Activated effector memory CD4-positive, alpha-beta T cell treated with Interleukin-2 at 50 U/mL for 16 hours (primary cell): ENCODE results near the gene TJP2.

Experiments used
- DNase-seq: peaks from one replicate; pipeline ENCODE4 v3.0.0-alpha.2; 2020

Gene TJP2

GRCh38 chr9:69237702-69238295 is 63.7 kb downstream of the TJP2 start:
- no peak for DNase-seq

DNA sequence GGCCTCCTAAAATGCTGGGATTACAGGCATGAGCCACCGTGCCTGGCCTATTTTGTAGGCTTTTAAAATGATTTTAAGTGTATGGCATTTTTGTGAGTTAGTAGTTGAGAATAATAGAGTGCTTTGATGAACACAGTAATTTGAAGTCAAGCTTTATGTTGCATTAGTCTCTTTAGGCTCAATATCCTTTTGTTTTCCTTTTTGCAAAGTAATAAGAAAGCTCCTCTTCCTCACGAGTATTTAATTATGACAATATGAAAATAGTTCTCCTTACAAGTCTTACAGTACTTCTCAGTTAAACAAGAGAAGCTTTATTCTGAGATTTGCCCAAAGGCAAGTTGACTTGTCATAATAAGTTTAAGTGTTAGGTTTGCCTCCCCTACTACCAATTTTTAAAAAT is 69.0 kb downstream of the TJP2 start:
- no peak for DNase-seq

DNA sequence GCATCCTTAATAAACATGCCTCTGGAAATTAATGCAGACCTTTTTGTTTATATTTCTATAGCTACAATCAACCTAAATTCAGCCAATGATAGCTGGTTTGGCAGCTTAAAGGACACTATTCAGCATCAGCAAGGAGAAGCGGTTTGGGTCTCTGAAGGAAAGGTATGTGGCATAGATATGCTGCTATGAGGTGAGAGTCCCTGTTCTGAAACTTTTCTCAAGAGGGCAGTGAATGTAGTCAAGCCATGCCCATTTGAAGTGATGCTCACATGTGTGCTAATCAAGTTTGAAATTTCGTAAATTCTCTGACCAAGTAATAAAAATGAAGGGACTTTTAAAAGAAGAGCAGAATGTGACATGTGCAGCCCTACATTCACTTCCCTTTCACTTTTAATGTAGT is 72.6 kb downstream of the TJP2 start:
- DNase-seq = no peak

DNA sequence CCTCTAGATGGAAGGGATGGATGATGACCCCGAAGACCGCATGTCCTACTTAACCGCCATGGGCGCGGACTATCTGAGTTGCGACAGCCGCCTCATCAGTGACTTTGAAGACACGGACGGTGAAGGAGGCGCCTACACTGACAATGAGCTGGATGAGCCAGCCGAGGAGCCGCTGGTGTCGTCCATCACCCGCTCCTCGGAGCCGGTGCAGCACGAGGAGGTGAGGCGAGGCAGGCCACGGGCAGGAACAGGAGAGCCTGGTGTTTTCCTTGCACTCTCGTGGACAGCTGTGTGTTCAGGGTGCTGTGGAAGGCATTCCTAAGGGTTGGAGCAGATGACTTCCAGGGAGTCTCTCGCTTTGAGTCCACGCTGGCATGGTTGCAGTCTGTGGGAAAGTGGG is 73.9 kb downstream of the TJP2 start:
- no peak for DNase-seq

DNA sequence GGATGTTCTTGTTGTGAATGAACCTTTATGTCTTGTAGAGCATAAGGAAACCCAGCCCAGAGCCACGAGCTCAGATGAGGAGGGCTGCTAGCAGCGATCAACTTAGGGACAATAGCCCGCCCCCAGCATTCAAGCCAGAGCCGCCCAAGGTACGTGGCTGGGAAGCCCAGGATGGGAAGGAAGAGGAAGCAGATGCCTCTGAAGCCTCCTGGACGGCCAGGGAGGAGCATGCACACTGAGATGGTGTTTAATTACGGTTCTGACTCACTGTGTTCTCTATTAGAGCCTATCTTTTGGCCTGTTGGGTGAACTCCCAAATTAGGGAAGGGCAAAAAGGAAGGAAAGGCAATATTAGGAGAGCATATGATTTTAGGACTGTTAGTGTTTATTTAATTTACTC is 75.3 kb downstream of the TJP2 start:
- DNase-seq = no peak

- no peak for DNase-seq
These were observed 76.6 kb downstream of the TJP2 start for GRCh38 chr9:69250681-69251080.

DNA sequence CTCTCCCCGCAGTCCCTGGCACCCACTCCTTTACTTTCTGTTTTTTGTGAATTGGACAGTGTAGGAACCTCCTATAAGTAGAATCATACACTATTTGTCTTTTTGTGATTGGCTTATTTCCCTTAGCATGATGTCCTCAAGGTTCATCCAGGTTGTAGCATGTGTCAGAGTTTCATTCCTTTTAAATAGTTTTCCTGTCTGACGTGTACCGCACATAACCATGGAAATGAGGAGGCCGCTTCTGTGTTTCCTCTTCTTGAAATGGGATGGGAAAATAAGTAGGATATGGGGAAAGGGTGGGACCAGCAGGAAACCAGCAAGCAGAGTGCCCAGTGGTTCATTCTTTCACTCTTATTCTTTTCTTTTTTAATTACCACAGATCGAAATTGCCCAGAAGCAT is 78.4 kb downstream of the TJP2 start:
- DNase-seq = no peak

DNA sequence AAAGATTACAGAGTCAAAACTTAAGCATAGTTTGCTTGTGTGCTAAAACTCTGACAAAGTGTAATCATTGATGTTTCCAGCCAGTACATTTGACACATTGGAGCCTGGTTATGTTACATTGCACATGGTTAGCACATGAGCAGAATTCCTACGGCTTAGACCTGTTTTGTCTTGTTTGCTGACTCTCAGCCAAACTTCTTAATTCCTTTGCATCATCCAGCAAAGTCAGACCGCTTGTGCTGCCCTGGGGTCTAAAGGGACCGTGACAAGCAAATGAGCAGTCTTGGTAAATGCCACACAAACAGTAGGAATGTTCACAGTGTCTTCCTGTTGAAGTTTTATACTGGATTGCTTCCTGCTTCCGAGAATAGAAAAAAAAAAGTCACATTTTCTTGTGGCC is 79.0 kb downstream of the TJP2 start:
- no peak for DNase-seq

- DNase-seq = no peak
These were observed 80.1 kb downstream of the TJP2 start for GRCh38 chr9:69254223-69254622.

DNA sequence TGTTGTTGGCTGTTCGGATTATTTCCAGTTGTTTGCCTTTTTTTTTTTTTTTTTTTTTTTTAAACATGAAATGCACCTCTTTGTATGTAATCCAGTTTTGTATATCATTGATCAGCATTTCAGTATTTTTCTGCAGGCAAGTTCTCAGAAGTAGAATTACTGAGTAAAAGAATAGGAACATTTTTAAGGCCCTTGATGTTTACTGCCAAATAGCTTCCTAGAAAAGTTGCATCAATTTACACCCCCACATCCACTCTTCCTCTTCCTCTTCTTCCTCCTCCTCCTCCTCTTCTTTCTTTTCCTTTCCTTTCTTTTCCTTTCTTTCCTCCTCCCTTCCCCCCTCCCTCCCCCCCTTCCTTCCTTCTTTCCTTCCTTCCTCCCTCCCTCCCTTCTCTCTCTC is 81.5 kb downstream of the TJP2 start:
- no peak for DNase-seq

GRCh38 chr9:69258551-69258950 is 84.5 kb downstream of the TJP2 start:
- DNase-seq = no peak

GRCh38 chr9:69260161-69260560 is 86.1 kb downstream of the TJP2 start:
- no peak for DNase-seq

- DNase-seq = no peak
These were observed 87.6 kb downstream of the TJP2 start for GRCh38 chr9:69261636-69262035.

- DNase-seq = no peak
These were observed 90.4 kb downstream of the TJP2 start for GRCh38 chr9:69264526-69264925.

DNA sequence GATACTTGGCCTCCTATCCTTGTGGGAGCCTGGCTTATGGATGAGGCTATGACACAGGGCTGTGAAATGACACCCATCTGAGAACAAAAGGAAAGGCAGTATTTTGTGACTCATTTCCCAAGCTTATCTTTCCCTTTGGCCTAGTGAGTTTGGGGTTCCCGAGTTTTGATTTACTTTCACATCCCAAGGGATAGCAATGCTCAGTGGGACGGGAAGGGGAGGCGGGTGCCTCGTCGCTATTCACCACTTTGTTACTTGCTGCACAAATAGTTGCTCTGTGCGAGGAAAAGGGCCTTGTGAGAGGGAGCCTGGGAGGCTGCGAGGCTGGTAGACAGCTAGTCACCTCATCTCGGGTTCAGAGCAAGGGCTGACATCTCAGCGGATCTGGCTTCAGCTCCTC is 91.8 kb downstream of the TJP2 start:
- DNase-seq = no peak

GRCh38 chr9:69272212-69272611 is 98.1 kb downstream of the TJP2 start:
- DNase-seq = no peak

GRCh38 chr9:69273161-69273560 is 99.1 kb downstream of the TJP2 start:
- no peak for DNase-seq

GRCh38 chr9:69276775-69277174 is 102.7 kb downstream of the TJP2 start:
- DNase-seq = no peak

GRCh38 chr9:69279084-69279731 is 105.1 kb downstream of the TJP2 start:
- no peak for DNase-seq

- no peak for DNase-seq
These were observed 105.7 kb downstream of the TJP2 start for GRCh38 chr9:69279733-69280132.

DNA sequence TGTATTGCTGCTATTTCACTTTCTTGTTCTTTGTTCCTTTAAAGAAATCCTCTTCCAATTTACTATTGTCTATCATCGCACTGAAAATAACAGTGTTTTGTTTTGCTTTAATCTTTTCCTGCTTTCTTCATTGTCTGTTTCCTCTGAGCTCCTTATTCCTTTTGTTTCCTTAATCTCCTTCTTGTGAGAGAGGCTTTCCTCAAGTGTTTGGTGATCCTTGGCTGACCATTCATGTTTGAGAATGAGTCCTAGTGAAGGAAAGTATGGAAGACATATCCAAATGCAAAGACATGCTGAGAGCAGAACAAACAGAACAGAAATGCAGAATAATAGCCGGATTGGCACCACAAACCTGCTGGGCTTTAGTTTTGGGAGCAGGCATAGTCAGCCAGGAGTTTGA is 108.9 kb downstream of the TJP2 start:
- no peak for DNase-seq

- DNase-seq = no peak
These were observed 118.0 kb downstream of the TJP2 start for GRCh38 chr9:69292078-69292477.

- DNase-seq = no peak
These were observed 119.1 kb downstream of the TJP2 start for GRCh38 chr9:69293156-69293555.

- no peak for DNase-seq
These were observed 121.9 kb downstream of the TJP2 start for GRCh38 chr9:69295872-69296552.
